Forelimb muscle (tissue), 1 donor: Measurements from ENCODE around the gene DOLK. TPM values are rescaled to one million over a fixed set of nuclear protein-coding genes. Genes with fewer than 3 reads are reported as not detected.
"Not testable (repeated sequence)": the region's sequence is repeated elsewhere in the genome, so short reads cannot be mapped to it uniquely, and the experiment has no call there.

Source experiments
- DNase-seq: peaks from one replicate; pipeline ENCODE4 v3.0.0-alpha.2; 2013; ENCODE audit warnings: low read depth
- polyA plus RNA-seq: library from polyadenylated mRNA; unstranded; fragments of 120-200 nt; gene quantifications from one replicate; pipeline ENCODE4 v1.2.1, GENCODE V29; 2013; ENCODE audit not compliant: insufficient read length

Gene DOLK
- 7.3 TPM for polyA plus RNA-seq

DNA sequence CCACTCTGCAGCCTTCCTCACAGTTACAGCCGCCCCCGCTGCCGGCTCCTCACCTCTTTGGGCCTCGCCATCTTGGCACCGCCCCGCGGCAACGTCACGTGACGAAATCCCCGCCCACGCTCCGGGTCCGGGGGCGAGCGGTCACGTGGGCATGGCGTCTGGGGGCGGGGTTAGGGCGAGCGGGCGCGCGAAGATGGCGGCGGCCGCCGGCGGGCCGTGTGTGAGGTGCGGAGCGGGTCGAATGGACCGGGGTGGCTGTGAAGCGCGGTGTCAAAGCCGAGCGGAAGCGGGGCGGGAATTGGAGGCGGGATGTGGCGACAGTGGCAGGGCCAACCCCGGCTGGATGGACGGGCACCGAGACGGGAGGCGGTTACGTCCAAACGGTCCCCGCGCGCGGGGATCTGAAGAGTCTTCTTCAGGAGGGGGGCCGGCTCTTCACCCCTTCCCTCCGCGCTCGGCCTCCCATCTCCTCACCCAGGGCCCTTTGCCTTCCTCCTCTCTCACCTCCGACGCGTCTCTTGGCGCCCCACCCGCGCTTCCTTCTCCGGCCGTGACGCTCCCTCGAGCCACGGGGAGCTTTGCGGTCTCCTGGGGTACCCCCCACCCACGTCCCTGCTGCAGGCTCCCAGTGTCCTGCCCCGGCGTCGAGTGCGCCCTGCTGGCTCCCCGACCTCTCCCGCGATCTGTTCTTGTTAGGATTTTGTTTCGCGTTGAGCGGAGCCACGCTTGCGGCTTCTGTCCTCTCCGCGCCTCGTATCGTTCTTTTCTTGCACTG, at the start of gene DOLK, which contains the start of gene NUP188:
Gene DOLK (minus strand): TSS at position 77 of the 775 bp plus-strand sequence. CDS start 300 bp downstream, outside the sequence.
Gene NUP188 (plus strand): TSS at position 173 of the 775 bp plus-strand sequence. CDS start 21 bp downstream, at position 194.
- DNase-seq: peak; percentile 56

DNA sequence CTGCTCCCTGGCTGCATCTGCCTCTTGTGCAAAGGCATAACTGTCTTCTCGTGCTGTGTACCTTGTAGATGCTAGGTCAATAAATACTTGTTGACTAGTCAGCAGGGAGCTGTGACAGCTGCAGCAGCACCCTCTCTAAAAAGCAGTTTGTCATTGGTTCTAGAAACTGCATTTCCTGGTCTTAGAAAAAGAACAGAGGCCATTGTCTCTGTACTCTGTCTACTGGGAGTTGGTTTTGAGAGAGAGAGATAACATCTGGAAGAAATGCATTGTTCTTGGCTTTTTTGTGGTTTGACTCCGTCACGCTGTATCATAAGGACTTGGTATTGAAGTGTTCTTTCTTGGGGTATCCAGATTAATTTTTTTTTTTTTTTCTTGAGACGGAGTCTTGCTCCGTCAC, 48.4 kb upstream of the DOLK start:
- no peak for DNase-seq

DNA sequence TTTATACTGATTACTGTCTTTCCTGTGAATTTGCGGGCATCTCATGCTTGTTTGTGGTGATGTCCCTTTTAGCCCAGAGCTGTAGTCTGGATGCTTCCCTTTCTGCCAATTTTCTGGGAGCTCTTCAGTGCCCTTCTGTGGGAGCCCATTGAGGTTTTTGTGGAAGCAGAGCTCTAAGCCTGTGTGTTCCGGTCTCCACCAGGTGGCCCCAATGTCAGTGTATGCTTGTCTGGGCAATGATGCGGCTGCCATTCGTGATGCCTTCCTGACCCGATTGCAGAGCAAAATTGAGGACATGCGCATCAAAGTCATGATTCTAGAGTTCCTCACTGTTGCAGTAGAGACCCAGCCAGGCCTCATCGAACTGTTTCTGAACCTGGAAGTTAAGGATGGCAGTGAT, 45.6 kb upstream of the DOLK start:
- no peak for DNase-seq

DNA sequence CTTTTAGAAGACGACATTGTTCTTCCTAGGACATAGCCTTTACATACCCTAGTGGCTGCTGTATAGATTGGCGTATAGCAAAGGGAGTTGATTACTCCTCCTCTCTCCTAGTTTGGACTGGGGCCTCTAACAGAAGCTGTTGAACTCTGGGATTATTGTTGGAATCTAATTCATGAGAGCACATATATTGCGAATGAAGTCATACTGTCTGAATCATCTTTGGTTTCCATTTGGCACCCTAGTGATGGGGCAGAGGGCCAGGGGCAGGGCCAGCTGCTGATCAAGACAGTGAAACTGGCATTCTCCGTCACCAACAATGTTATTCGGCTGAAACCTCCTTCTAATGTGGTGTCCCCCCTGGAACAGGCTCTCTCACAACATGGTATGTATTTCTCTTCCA, 40.4 kb upstream of the DOLK start:
- DNase-seq: peak; percentile 14

DNA sequence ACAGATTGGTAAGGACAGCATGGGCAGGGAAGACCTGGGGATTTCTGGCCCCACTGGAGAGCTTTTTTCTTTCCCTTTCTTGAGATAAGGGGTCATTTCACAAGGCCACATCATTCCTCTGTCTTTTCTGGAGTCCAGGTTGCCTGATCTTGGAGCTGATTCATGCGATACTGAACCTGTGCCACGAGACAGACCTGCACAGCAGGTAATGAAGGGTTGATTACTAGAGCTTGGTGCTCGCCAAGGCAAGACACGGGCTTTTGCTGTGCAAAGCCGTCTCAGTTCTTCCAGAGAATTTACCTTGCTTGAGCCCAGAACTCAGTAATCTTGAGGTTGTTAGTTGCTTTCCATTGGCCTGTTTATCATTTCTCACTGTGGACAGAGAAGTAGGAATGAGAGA, 39.3 kb upstream of the DOLK start:
- DNase-seq: no peak

DNA sequence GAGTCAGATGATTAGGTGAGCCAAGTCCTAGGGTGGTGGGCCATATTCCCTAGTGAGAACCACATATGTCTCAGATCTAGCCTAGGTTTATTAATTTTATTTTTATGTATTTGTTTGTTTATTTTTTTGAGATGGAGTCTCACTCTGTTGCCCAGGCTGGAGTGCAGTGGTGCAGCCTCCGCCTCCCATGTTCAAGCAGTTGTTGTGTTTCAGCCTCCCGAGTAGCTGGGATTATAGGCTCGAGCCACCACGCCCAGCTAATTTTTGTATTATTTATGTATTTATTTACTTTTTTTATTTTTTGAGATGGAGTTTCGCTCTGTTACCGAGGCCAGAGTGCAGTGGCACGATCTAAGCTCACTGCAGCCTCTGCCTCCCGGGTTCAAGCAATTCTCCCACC, 36.1 kb upstream of the DOLK start:
- DNase-seq: no peak

DNA sequence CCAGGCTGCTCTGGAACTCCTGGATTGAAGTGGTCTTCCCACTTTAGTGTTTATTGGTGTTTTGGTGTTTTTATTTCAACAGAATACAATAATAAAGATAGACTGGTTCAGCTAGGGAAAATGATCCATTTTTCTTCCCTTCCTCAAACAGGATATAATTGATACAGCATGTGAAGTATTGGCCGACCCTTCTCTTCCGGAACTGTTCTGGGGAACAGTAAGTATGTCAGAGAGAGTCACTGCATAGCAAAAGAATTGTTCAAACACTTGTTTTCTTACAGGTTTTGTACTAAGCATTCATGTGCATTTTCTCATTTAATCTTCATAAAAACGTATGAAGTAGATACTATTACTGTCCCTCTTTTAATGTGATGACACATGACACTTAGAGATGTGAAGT, 31.7 kb upstream of the DOLK start:
- DNase-seq: no peak

DNA sequence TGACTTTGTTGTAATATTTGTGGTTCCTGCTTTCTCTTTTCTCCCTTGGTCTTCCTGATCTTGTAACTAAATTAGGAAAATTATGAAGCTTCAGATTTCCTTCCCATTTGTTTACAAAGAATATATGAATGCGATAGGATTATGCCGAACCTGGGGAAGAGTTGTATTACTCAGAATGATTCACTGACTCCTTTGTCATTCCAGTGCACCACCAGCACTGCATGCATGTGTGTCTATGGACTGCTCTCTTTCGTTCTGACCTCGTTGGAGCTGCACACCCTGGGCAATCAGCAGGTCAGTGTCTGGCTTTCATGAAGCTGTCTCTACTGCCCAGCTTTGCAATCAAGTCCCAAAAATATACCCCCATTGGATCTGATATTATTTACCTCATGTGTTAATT, 25.6 kb upstream of the DOLK start:
- DNase-seq: no peak

DNA sequence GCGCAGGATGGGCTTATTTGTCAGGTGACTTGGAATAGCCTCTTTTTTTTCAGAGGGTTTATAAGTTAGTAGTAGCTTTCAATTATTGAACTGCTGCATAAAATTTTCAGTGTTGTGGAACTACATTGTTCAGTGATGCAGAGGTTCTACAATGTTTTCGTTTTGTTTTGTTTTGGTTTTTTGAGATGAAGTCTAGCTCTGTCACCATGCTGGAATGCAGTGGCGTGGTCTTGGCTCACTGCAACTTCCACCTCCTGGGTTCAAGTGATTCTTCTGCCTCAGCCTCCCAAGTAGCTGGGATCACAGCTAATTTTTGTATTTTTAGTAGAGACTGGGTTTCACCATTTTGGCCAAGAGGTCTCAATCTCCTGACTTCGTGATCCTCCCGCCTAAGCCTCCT, 22.1 kb upstream of the DOLK start:
- no peak for DNase-seq

DNA sequence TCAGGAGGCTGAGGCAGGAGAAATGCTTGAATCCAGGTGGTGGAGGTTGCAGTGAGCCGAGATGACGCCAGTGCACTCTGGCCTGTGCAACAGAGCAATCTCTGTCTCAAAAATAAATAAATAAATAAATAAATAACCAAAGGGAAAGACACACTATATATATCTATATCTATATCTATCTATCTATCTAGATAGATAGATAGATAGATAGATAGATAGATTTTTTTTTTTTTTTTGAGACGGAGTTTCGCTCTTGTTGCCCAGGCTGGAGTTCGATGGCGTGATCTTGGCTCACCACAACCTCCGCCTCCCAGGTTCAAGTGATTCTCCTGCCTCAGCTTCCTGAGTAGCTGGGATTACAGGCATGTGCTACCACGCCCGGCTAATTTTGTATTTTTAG, 14.0 kb upstream of the DOLK start:
- not testable (repeated sequence) for DNase-seq

DNA sequence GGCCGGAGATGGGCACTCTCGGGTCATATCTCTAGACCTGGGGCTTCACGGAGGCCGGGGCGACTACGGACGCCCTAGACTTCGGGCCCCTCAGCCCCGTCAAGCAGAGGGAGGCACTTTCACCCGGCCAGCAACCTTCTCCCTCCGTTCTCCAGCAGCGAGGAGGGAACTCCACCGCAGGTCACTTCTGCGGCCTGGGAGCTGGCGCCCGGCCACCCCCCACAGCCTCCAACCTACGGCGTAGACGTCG, 201 bp downstream of the DOLK start:
- no peak for DNase-seq

DNA sequence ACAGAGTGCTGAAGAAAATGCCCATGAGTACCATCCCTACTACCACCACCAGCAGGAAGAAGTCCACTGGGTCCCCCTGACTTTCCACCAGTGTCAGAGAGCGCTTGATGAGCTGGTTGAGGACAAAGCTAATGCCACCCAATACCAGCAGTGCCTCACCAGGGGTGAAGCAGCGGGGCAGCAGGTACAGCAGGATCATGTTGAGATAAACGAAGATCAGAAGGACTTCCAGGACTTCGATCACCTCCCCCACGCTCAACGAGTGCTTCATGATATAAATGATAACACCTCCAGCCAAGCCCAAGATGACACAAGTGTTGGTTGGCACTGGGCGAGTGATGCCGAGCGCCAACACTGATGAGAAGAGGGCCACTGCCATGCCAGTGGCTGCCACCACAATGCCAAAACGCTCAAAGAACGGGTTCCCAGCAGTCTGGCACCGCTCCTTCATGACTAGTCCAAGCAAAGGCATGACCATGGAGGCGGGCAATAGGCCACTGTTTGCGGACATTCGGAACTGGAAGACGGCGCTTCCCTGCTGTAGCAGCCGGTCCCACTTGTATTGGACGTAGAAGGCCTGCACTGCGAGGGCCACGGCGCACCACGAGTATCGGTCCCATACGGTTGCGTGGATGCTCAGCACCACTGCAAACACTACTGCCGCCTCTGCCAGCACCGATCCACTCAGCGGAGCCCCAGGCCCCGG, 679 bp downstream of the DOLK start:
- DNase-seq: no peak

DNA sequence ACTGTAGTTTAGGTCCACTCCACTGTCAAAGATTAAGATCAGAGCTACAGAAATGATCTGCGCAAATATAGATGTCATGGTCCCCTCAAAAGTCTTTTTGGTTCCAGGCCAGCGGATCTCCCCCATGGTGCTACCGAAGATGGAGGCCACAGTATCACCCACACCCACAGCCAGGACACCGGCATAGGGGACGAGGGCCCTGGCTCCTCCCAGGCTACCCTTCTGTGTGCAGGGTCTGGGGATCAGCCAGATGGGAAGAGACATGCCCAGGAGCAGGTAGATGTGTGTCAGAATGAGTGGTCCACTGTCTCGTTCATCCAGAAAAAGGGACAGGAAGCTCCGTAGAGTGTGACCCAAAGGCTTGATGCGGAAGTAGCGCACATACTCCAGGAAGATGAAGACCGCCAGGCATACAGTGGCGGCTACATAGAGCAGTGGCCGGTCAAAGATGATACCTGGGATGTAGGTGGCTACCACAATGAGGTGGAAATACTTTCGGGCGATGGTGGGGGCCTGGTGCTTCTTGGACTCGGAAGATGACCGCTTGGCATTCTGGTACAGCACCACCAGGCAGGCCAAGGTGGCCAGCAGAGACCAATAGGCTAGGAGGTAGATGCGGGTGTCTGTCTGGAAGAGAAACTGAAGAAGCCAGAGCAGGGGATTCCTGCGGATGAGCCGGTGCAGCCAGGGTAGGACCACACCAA, 1.5 kb downstream of the DOLK start:
- DNase-seq: no peak

DNA sequence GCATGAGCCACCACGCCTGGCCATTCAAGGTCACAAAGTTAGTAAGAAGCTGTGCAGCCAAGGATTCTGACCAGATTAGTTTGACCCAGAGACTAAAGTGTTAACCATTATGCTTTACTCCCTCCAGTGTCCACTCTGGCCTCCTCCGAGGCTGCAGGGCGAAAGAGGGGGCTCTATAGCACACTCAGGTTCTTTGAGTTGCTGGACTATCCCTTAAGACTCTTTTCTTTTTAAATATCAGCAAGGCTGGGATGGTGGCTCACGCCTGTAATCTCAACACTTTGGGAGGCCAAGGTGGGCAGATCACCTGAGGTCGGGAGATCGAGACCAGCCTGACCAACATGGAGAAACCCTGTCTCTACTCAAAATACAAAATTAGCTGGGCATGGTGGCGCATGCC, 2.4 kb downstream of the DOLK start:
- DNase-seq: not testable (repeated sequence)

DNA sequence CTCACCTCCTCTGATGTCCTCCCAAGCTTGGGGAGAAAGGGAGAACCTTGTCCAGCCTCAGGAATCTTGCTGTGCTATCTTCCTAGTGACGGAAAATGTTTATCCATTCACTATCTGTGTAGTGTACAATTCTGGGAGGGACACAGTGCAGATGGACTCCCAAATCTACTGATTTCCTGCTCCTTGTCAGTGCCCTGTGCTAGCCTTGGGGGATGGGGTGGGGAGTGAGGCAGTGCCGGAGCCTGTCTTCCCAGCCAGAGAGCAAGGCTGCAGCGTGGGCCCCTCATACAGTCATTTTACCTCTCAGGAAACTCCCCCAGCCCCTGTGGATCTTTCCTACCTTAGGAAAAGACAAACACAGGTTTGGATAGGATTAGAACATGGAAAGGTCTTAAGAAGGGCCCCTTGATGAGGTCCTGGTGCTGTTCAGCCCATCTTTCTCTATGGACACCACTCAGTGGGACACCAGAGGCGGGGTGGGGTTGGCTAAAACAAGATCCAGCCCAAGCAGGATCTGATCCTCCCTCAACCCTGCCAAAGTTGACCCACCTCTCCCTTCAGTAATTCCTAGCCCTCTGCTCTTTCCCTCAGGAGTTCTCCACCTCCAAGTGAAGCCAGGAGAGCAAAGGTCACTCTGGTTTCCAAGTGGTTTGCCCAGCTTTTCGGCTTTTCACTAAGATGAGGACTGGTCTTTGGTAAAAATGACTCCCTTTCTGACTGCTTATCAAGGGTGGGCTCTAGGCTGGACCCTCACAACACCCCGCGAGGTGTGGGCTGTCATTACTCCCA, 3.4 kb downstream of the DOLK start:
- DNase-seq: no peak

DNA sequence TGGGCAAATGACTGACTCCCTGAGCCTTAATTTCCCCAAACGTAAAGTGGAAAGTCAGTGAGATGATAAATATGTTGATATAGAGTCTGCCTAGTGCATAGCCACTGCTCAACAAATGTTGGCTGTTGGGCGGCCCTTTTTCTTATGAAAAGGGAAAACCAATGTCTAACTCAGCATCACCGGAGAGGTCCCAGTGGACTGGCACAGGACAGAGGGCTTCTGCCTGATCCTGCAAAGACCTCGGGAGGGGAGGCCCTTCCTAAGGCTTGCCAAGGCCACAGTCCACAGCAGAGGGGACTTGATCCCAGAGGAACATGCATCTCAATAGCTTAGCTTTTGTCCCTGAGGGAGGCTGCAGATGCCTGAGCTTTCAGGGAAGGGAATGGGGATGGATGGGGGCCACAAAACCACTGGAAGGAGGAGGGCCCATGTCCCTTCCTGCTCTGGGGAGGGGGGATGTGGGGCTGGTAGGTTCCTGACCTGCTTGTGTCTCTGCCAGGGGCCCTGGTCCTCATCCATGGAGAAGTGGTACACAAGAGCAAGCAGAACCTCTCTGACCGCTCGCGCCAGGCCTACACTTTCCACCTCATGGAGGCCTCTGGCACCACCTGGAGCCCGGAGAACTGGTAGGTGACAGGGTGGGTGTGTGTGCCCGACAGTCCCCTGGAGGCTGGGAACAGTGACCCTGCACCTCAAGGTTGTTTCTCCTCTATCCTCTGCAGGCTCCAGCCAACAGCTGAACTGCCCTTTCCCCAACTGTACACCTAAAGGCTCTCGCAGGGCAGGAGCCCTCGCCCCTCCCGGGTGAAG, 6.3 kb downstream of the DOLK start:
- DNase-seq: no peak

DNA sequence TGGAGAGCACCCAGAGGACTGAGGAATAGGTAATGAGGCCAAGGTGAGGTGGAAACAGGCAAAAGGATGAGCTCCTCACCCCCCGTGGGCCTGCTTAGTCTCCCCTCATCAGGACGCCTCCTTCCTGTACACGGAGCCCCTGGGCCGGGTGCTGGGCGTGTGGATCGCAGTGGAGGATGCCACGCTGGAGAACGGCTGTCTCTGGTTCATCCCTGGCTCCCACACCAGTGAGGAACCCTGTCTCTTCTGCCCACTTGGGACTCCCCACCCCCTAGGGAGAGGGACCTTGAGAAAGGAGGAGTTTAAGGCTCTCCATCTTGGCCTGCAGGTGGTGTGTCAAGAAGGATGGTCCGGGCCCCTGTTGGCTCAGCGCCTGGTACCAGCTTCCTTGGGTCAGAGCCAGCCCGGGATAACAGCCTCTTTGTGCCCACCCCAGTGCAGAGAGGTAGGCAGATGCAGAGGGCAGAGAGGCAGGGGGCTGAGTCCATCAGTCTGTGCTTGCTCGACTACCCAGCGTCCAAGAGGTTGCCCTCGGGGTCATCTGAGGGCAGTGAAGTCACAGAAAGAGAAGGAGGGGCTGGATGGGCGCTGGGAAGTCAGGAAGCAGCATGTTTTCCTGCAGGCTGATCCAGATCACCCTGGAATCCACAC, 7.0 kb downstream of the DOLK start:
- DNase-seq: no peak

DNA sequence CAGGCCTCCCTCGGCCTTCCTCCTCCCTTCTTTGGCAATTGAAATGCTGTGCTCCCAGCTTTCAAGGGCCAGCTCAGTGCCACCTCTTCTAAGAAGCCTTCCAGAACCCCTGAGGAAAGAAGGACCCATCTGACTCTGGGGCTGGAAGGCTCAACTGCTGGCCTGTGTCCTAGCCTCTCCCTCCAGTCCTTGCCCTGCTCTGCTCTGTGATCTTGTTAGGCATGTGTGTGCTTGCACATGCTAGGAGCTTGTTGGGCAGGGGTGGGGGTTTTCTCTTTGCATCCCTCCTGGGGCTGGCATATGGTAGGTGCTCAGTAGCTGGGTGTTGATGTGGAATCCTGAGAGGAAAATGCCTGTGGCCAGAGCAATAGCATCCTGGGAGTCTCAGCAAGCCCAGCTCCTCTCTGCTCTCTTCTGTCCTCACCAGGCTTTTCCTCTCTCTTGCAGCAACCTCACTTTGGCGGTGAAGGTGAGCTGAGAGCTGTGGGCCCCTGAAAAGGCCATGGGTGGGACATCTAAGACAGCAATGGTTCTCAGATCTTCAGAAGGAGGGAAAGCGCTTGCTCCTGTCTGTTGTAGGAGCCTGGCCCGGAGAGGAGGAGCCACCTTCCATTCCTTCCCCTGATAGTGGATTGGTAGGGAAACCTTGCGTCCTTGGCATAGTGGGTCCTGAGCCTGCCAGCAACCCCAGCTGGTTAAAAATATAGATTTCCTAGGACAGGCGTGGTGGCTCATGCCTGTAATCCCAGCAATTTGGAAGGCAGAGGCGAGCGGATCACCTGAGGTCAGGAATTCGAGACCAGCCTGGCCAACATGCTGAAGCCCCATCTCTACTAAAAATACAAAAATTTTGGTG, 9.9 kb downstream of the DOLK start:
- no peak for DNase-seq

DNA sequence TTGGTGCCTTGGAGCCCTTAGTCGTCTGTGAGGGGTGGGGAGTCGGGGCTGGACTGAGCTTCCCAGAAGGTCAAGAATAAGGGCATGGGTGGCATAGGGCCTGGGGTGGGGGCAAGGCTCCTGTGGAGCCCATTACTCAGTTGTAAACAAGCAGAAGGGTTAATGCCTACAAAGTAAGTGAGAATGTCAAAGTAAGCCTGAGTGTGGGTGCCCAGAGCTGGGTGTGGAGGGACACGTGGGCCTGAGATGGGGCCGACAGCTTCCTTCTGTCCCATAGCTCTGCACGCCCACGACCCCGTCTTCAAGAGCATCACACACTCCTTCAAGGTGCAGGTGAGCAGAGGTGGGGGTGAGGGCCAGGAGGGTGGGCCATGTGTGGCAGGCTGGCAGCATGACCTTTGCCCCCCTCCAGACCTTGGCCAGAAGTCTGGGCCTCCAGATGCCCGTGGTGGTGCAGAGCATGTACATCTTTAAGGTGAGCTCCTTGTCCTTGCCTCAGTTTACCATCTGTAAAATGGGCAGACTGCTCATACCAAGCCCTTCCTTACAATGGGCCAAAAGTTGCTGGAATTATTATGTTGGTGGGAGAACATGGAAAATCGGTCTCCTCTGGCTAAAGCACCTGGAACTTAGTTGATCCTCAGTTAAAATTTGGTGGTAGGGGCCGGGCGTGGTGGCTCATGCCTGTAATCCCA, 11.1 kb downstream of the DOLK start:
- no peak for DNase-seq
